Limb (tissue), 2 donors: ENCODE measurements around the gene UCP3.

Experiments
- DNase-seq, 2 donors: peaks; one replicate each; pipeline ENCODE4 v3.0.0-alpha.2; 2016; ENCODE audit errors: extremely low spot score in 2 of 2

UCP3 gene

GRCh38 chr11:74008373-74009229 lies at the start of gene UCP3:
Gene UCP3 (minus strand): TSS chr11:74009085. CDS start chr11:74007042, 2,043 bp downstream.
- DNase-seq = no peak

GRCh38 chr11:74057249-74058151 lies 48.6 kb upstream of the UCP3 start:
- DNase-seq = no peak

- no peak for DNase-seq
Observed at GRCh38 chr11:74055938-74056337, 47.1 kb upstream of the UCP3 start.

GRCh38 chr11:74050465-74050864 lies 41.6 kb upstream of the UCP3 start:
- no peak for DNase-seq

GRCh38 chr11:74048993-74049392 lies 40.1 kb upstream of the UCP3 start:
- no peak for DNase-seq

GRCh38 chr11:74044538-74044937 lies 35.7 kb upstream of the UCP3 start:
- no peak for DNase-seq

- no peak for DNase-seq
Observed at GRCh38 chr11:74043450-74043849, 34.6 kb upstream of the UCP3 start.

GRCh38 chr11:74037309-74037708 lies 28.4 kb upstream of the UCP3 start:
- no peak for DNase-seq

GRCh38 chr11:74035264-74035663 lies 26.4 kb upstream of the UCP3 start:
- DNase-seq = no peak

- DNase-seq = no peak
Observed at GRCh38 chr11:74033046-74033445, 24.2 kb upstream of the UCP3 start.

- DNase-seq = no peak
Observed at GRCh38 chr11:74030723-74031676, 22.1 kb upstream of the UCP3 start.

- DNase-seq = no peak
Observed at GRCh38 chr11:74025467-74026166, 16.7 kb upstream of the UCP3 start.

GRCh38 chr11:74024261-74025029 lies 15.6 kb upstream of the UCP3 start:
- no peak for DNase-seq

- DNase-seq = no peak
Observed at GRCh38 chr11:74023276-74023675, 14.4 kb upstream of the UCP3 start.

GRCh38 chr11:74022546-74022945 lies 13.7 kb upstream of the UCP3 start:
- DNase-seq = no peak

- DNase-seq = no peak
Observed at GRCh38 chr11:74021998-74022397, 13.1 kb upstream of the UCP3 start.

- DNase-seq = no peak
Observed at GRCh38 chr11:74020539-74020938, 11.7 kb upstream of the UCP3 start.

- no peak for DNase-seq
Observed at GRCh38 chr11:74019860-74020259, 11.0 kb upstream of the UCP3 start.

- DNase-seq = no peak
Observed at GRCh38 chr11:74019104-74019738, 10.3 kb upstream of the UCP3 start.
